Stimulated activated CD8-positive, alpha-beta memory T cell treated with anti-CD3 and anti-CD28 coated beads, Interleukin-7, amount 100 ng/mL, for 48 hours (primary cell): Measurements from ENCODE around the gene MPRIP.

Experiments used
- DNase-seq, 2 donors: peaks; one replicate each; pipeline ENCODE4 v3.0.0-alpha.2; 2020; ENCODE audit warnings: low read depth in 1 of 2; ENCODE audit errors: extremely low read depth in 1 of 2

Gene MPRIP

GRCh38 chr17:17084317-17084835 lies 42.1 kb downstream of the MPRIP start:
- DNase-seq = no peak

GRCh38 chr17:17084941-17085340 lies 42.7 kb downstream of the MPRIP start:
- DNase-seq = no peak

- no peak for DNase-seq
These were observed 44.3 kb downstream of the MPRIP start for GRCh38 chr17:17086585-17086984.

- no peak for DNase-seq
These were observed 45.3 kb downstream of the MPRIP start for GRCh38 chr17:17087424-17088015.

GRCh38 chr17:17088086-17088485 lies 45.8 kb downstream of the MPRIP start:
- no peak for DNase-seq

- DNase-seq = no peak
These were observed 46.6 kb downstream of the MPRIP start for GRCh38 chr17:17088541-17089525.

GRCh38 chr17:17089796-17090641 lies 47.8 kb downstream of the MPRIP start:
- no peak for DNase-seq

- DNase-seq = no peak
These were observed 48.4 kb downstream of the MPRIP start for GRCh38 chr17:17090642-17091103.

- no peak for DNase-seq
These were observed 49.0 kb downstream of the MPRIP start for GRCh38 chr17:17091276-17091675.

GRCh38 chr17:17091856-17092756 lies 49.8 kb downstream of the MPRIP start:
- DNase-seq = no peak

- no peak for DNase-seq
These were observed 51.5 kb downstream of the MPRIP start for GRCh38 chr17:17093764-17094163.

GRCh38 chr17:17096438-17097178 lies 54.4 kb downstream of the MPRIP start:
- no peak for DNase-seq

GRCh38 chr17:17097763-17098345 lies 55.6 kb downstream of the MPRIP start:
- no peak for DNase-seq

- DNase-seq = no peak
These were observed 56.4 kb downstream of the MPRIP start for GRCh38 chr17:17098551-17099179.

- no peak for DNase-seq
These were observed 59.9 kb downstream of the MPRIP start for GRCh38 chr17:17102176-17102575.

GRCh38 chr17:17103160-17103559 lies 60.9 kb downstream of the MPRIP start:
- DNase-seq = no peak

- DNase-seq = no peak
These were observed 61.8 kb downstream of the MPRIP start for GRCh38 chr17:17104036-17104435.

- no peak for DNase-seq
These were observed 62.2 kb downstream of the MPRIP start for GRCh38 chr17:17104494-17104893.
